Cardiac fibroblast (primary cell): ENCODE data around the gene CD300LG.

Source experiments
- DNase-seq, 2 donors: peaks; one replicate each; pipeline versions ENCODE4 v3.0.0 to v3.0.0-alpha.2; 2010; ENCODE audit warnings: low read depth in 2 of 2
- H3K4me3 ChIP-seq, 2 donors: replicated peaks in 1 of 2; 1 replicate in 1 of 2; 2 replicates in 1 of 2; pipeline ENCODE4 v1.5.1; 2011; ENCODE audit warnings: low read depth in 2 of 2, low read length in 2 of 2, mild to moderate bottlenecking in 2 of 2, moderate library complexity in 1 of 2
- CTCF ChIP-seq: IDR thresholded peaks from one replicate; pipeline ENCODE4 v1.5.1; 2011; ENCODE audit warnings: low read depth, mild to moderate bottlenecking, low read length, inconsistent platforms

CD300LG gene

GRCh38 chr17:43822570-43823190, 24.3 kb upstream of the CD300LG start:
- no peak for TF ChIP-seq CTCF
- DNase-seq: peak in 1 of 2 donors; percentile 63
- no peak overlapping the region for H3K4me3 ChIP-seq

- no peak for TF ChIP-seq CTCF
- no peak overlapping the region for H3K4me3 ChIP-seq
- no peak for DNase-seq
Observed at GRCh38 chr17:43823350-43824084, 23.5 kb upstream of the CD300LG start.

- H3K4me3 ChIP-seq: no peak overlapping the region
- DNase-seq: no peak
- TF ChIP-seq CTCF: no peak
Observed at GRCh38 chr17:43825567-43825966, 21.4 kb upstream of the CD300LG start.

- H3K4me3 ChIP-seq: no peak overlapping the region
- TF ChIP-seq CTCF: no peak
- DNase-seq: no peak
Observed at GRCh38 chr17:43826206-43826605, 20.8 kb upstream of the CD300LG start.

GRCh38 chr17:43827596-43827995, 19.4 kb upstream of the CD300LG start:
- TF ChIP-seq CTCF: no peak
- DNase-seq: no peak
- no peak overlapping the region for H3K4me3 ChIP-seq

- DNase-seq: no peak
- H3K4me3 ChIP-seq: no peak overlapping the region
- TF ChIP-seq CTCF: no peak
Observed at GRCh38 chr17:43829738-43830137, 17.2 kb upstream of the CD300LG start.
